ENCODE results near the gene GREM2. TPM values are rescaled to one million over a fixed set of nuclear protein-coding genes. Genes with fewer than 3 reads are reported as not detected.

GREM2 gene
- total RNA-seq, 1 donor from 2014 or later = 0.05 TPM

GRCh38 chr1:240539769-240540414, 72.1 kb downstream of the GREM2 start:
- no peak for TF ChIP-seq CTCF (IDR thresholded peaks at IDR 0.05)
- Mint-ChIP-seq H3K27ac (ENCODE audit: unreplicated experiment) (no peak overlapping the region), H3K9me3 (ENCODE audit: low read depth) (no peaks in the 10 kb centered on the region), H3K27me3 (ENCODE audit: low read depth) (peaks cover 11% of the 10 kb centered on the region), H3K4me3 (ENCODE audit: unreplicated experiment) (no peak overlapping the region), H3K4me1 (ENCODE audit: low read depth) (no peaks in the 10 kb centered on the region), H3K36me3 (ENCODE audit: low read depth) (no peaks in the 10 kb centered on the region)
- DNase-seq (ENCODE audit: low spot score) = no peak

DNA sequence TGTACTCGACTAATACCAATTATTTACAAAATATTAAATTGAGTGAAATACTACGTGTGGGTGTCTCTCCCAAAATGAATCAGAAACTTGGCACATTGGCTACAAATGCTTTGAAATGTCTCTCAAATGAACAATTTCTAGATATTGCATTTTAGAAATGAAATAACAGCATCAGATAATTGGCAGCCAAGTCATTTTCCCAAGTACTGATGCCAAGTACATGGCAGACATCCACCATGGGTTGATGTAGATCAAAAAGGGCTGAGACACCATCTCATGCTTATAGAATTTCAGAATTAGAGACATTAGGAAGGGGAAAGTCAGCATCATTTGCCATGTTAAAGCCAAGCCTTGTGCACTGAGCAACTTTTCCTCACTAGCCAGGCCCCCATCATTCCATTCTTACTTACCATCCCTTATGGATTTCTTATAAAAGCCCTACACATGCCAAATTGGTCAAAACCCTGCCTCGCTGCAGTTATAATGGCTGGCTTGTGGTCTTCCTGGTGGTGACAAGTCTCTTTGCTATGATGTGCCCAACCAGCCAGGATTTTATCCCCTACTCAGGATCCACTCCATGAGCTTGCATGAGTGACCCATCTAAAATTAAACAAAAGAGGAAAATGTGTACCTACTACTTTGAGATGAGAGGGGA, 73.1 kb downstream of the GREM2 start:
- no peaks in the 10 kb centered on the region for H3K9me3 Mint-ChIP-seq (ENCODE audit: low read depth)
- no peak overlapping the region for H3K4me3 Mint-ChIP-seq (ENCODE audit: unreplicated experiment)
- no peak for TF ChIP-seq CTCF (IDR thresholded peaks at IDR 0.05)
- H3K36me3 Mint-ChIP-seq (ENCODE audit: low read depth) = peaks cover 2% of the 10 kb centered on the region
- H3K4me1 Mint-ChIP-seq (ENCODE audit: low read depth) = no peaks in the 10 kb centered on the region
- peaks cover 16% of the 10 kb centered on the region for H3K27me3 Mint-ChIP-seq (ENCODE audit: low read depth)
- H3K27ac Mint-ChIP-seq (ENCODE audit: unreplicated experiment) = no peak overlapping the region
- no peak for DNase-seq (ENCODE audit: low spot score)

- no peaks in the 10 kb centered on the region for H3K4me1 Mint-ChIP-seq (ENCODE audit: low read depth)
- H3K27ac Mint-ChIP-seq (ENCODE audit: unreplicated experiment) = no peak overlapping the region
- DNase-seq (ENCODE audit: low spot score) = no peak
- no peak overlapping the region for H3K4me3 Mint-ChIP-seq (ENCODE audit: unreplicated experiment)
- no peak for TF ChIP-seq CTCF (IDR thresholded peaks at IDR 0.05)
- H3K9me3 Mint-ChIP-seq (ENCODE audit: low read depth) = no peaks in the 10 kb centered on the region
- H3K27me3 Mint-ChIP-seq (ENCODE audit: low read depth) = peaks cover 20% of the 10 kb centered on the region
- H3K36me3 Mint-ChIP-seq (ENCODE audit: low read depth) = peaks cover 2% of the 10 kb centered on the region
Observed at GRCh38 chr1:240533154-240533780, 78.7 kb downstream of the GREM2 start.

GRCh38 chr1:240528591-240528990, 83.4 kb downstream of the GREM2 start:
- no peak for DNase-seq (ENCODE audit: low spot score)
- Mint-ChIP-seq H3K27me3 (ENCODE audit: low read depth) (peaks cover 13% of the 10 kb centered on the region), H3K4me3 (ENCODE audit: unreplicated experiment) (no peak overlapping the region), H3K27ac (ENCODE audit: unreplicated experiment) (no peak overlapping the region), H3K4me1 (ENCODE audit: low read depth) (peaks cover 5% of the 10 kb centered on the region), H3K36me3 (ENCODE audit: low read depth) (no peaks in the 10 kb centered on the region), H3K9me3 (ENCODE audit: low read depth) (no peaks in the 10 kb centered on the region)
- no peak for TF ChIP-seq CTCF (IDR thresholded peaks at IDR 0.05)

GRCh38 chr1:240527086-240527485, 84.9 kb downstream of the GREM2 start:
- no peaks in the 10 kb centered on the region for H3K36me3 Mint-ChIP-seq (ENCODE audit: low read depth)
- DNase-seq (ENCODE audit: low spot score) = no peak
- H3K4me1 Mint-ChIP-seq (ENCODE audit: low read depth) = peaks cover 5% of the 10 kb centered on the region
- no peak for TF ChIP-seq CTCF (IDR thresholded peaks at IDR 0.05)
- no peaks in the 10 kb centered on the region for H3K9me3 Mint-ChIP-seq (ENCODE audit: low read depth)
- H3K27ac Mint-ChIP-seq (ENCODE audit: unreplicated experiment) = no peak overlapping the region
- no peak overlapping the region for H3K4me3 Mint-ChIP-seq (ENCODE audit: unreplicated experiment)
- H3K27me3 Mint-ChIP-seq (ENCODE audit: low read depth) = peaks cover 6% of the 10 kb centered on the region
